ENCODE results near the gene TBCC. TPM values are rescaled to one million over a fixed set of nuclear protein-coding genes. Genes with fewer than 3 reads are reported as not detected.

TBCC gene
- total RNA-seq, 1 donor from 2014 or later = 35.2 TPM

DNA sequence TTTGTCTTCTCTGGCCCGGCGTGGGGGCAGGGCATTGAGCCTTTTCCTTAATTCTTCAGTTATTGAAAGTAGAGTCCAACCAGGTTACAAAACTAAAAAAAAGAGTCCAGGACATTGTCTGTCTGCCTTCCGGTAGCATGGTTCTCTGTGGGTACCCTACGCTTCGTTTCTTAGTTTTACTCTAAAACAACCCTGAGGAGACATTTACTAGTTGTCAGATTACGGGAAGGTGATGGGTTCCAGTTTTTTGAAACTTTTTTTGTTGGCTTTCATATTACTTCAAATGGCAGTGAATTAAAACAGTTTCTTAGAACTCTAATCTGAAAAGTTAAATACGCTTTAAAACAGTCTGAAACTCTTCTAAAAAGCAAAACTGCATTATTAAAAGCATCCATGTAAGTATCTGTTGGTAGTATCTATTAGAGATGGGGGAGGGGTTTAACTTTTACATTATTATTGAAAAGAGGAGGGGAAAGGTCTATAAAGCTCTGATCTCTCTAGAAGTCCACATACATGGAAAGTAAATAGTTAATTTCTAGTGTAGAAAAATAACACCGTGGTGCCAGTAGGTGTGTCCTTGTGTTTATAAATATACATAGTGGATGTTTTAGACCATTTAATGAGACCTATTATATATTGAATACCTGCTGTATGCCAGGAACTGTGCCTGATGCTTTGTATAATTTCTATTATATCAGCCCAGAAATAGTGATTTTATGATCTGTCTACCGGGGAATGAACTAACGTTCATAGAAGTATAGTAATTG lies 38.2 kb upstream of the TBCC start:
- Mint-ChIP-seq H3K27me3 (ENCODE audit: unreplicated experiment) (peaks cover 11% of the 10 kb centered on the region), H3K4me1 (ENCODE audit: low read depth, unreplicated experiment) (peaks cover 9% of the 10 kb centered on the region), H3K9me3 (ENCODE audit: unreplicated experiment) (peaks cover 16% of the 10 kb centered on the region), H3K4me3 (ENCODE audit: unreplicated experiment) (peak overlapping the region; percentile 95), H3K27ac (ENCODE audit: unreplicated experiment) (peak overlapping the region; percentile 99), H3K36me3 (ENCODE audit: unreplicated experiment) (no peaks in the 10 kb centered on the region)
- no peak for TF ChIP-seq CTCF (IDR thresholded peaks at IDR 0.05; ENCODE audit: partially characterized antibody, unreplicated experiment)
- DNase-seq = no peak

DNA sequence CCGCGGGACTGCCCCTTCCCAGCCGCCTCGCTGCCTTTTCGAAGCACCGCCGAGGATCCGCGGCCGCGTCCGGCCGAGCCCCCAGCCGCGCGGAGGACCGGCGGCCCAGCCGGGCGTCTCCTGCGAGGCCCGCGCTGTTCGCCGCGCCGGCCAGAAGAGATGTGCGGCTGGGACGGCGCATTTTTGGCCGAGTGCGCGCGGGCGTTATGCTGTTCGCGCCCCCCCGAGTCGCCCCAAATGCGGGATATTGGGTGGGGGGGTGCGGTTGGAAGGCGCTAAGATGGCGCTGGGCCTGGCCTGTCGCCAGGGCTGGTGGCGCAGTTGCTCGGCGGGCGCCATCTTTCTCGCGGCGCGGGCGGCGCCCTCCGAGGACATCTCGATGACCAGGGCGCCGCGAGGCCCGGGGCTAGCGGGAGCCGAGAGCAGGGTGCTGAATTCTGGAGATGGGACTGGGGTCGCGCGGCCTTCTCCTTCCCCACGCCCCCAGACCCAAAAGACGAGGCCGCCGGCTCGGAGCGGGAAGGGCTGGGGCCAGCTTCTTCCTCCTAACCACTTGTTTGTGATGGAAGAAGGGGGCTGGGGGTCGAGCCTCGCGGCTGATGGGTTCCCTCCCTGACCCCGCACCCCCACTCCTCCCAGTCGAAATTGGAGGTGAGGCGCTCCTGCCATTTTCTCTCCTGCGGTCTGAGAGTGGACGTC lies 37.4 kb upstream of the TBCC start:
- DNase-seq = peak; percentile 70
- TF ChIP-seq CTCF (IDR thresholded peaks at IDR 0.05; ENCODE audit: partially characterized antibody, unreplicated experiment) = no peak
- H3K4me1 Mint-ChIP-seq (ENCODE audit: low read depth, unreplicated experiment) = peaks cover 9% of the 10 kb centered on the region
- H3K27ac Mint-ChIP-seq (ENCODE audit: unreplicated experiment) = peak overlapping the region; percentile 99
- H3K4me3 Mint-ChIP-seq (ENCODE audit: unreplicated experiment) = peak overlapping the region; percentile 95
- H3K36me3 Mint-ChIP-seq (ENCODE audit: unreplicated experiment) = no peaks in the 10 kb centered on the region
- H3K27me3 Mint-ChIP-seq (ENCODE audit: unreplicated experiment) = peaks cover 11% of the 10 kb centered on the region
- H3K9me3 Mint-ChIP-seq (ENCODE audit: unreplicated experiment) = peaks cover 16% of the 10 kb centered on the region

DNA sequence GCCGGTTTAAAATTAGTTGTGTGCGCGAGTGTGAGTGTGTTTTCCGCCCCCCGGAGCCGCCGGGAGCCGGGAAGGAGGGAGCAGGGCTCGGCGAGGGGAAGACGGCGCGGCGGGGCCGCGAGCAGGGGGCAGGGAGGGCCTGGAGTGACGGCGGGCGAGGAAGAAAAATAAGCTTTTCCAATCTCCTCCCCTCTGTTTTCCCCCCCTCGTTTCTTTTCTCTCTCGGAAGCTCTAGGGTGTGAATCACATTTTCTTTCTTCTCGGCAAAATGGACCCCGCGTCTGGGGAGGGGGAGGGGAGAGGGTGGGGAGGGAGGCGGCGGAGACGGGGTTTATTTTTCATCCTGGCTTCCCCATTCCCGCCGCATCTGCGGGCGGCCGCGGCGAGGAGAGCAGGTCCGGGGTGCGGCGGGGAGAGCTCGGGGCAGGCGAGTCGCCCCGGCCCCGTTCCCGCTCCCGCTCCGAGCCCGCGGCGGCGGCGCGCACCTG lies 36.8 kb upstream of the TBCC start:
- Mint-ChIP-seq H3K27ac (ENCODE audit: unreplicated experiment) (peak overlapping the region; percentile 99), H3K4me3 (ENCODE audit: unreplicated experiment) (peak overlapping the region; percentile 94), H3K27me3 (ENCODE audit: unreplicated experiment) (peaks cover 11% of the 10 kb centered on the region), H3K36me3 (ENCODE audit: unreplicated experiment) (no peaks in the 10 kb centered on the region), H3K9me3 (ENCODE audit: unreplicated experiment) (peaks cover 16% of the 10 kb centered on the region), H3K4me1 (ENCODE audit: low read depth, unreplicated experiment) (peaks cover 9% of the 10 kb centered on the region)
- no peak for TF ChIP-seq CTCF (IDR thresholded peaks at IDR 0.05; ENCODE audit: partially characterized antibody, unreplicated experiment)
- DNase-seq = peak; percentile 79

DNA sequence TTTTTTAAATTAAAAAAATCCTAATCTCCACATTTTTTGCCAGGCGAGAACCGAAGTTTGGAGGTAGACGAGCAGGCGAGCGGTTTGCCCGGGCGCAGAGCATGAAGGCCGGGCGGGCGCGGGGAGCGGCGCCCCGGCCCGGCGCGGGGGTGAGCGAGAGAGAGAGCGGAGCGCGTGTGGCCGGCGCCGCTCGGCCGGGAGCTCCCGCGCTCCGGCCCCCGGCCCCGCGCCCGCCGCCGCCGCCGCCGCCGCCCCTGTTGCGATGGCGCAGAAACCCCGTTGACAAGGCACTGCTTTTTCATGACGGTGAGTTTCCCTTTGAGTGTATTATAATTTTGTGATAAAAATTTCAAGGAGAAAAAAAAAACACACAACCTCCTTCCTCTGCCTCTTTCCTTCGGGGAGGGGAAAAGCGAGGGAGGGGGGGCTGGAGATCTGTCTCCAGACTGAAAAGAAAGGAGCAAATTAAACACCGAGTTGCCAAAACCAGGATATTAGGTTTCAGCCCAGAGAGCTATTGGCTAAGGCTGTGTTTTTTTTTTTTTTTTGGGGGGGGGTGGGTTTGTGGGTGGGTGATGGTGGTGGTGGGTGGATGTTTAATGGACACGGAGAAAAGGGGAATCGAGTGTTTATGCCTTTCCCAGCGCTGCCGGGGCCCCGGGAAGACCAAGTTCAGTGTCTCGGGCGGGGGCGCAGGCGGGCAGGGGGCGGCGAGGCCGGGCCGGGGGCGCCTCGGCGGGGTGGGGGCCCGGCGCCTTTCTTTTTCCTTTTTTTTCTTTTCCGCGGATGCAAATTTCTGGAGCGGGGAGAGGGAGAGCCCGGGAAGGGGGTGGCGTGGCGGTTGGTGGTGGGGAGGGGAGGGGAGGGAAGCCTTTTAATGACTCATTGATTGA lies 36.1 kb upstream of the TBCC start, which contains the start of gene BICRAL:
Gene BICRAL, plus strand, starts transcription at position 257 of the 893 bp plus-strand sequence. CDS start 39,971 bp downstream, outside the sequence.
- TF ChIP-seq CTCF (IDR thresholded peaks at IDR 0.05; ENCODE audit: partially characterized antibody, unreplicated experiment) = no peak
- H3K36me3 Mint-ChIP-seq (ENCODE audit: unreplicated experiment) = no peaks in the 10 kb centered on the region

More for the DNA sequence above, 36.1 kb upstream of the TBCC start, which contains the start of gene BICRAL:
- H3K9me3 Mint-ChIP-seq (ENCODE audit: unreplicated experiment) = peaks cover 16% of the 10 kb centered on the region
- DNase-seq = peak; percentile 78
- H3K4me3 Mint-ChIP-seq (ENCODE audit: unreplicated experiment) = peak within 1 kb of the TSS; percentile 94
- peaks cover 11% of the 10 kb centered on the region for H3K27me3 Mint-ChIP-seq (ENCODE audit: unreplicated experiment)
- H3K4me1 Mint-ChIP-seq (ENCODE audit: low read depth, unreplicated experiment) = peaks cover 9% of the 10 kb centered on the region
- peak within 1 kb of the TSS; percentile 99 for H3K27ac Mint-ChIP-seq (ENCODE audit: unreplicated experiment)

Measured in glutamatergic neuron (in vitro differentiated cells).